Muscle of back (tissue), 11 donors: ENCODE data around the gene CASTOR1. TPM values are rescaled to one million over a fixed set of nuclear protein-coding genes. Genes with fewer than 3 reads are reported as not detected.
A peak's percentile ranks its signal among the peaks of the same experiment; 100 is the strongest.

Source experiments
- DNase-seq, 3 donors: peaks; one replicate each; pipeline versions ENCODE4 v3.0.0 to v3.0.0-alpha.2; 2013
- polyA plus RNA-seq, 10 donors: library from polyadenylated mRNA; unstranded; fragments of 120-200 nt; gene quantifications; one replicate each; pipeline ENCODE4 v1.2.1, GENCODE V29; 2013; ENCODE audit not compliant: insufficient read length in 10 of 10

CASTOR1 gene
- polyA plus RNA-seq, 10 donors = 2.1 to 6.3 (median 3.8) TPM

DNA sequence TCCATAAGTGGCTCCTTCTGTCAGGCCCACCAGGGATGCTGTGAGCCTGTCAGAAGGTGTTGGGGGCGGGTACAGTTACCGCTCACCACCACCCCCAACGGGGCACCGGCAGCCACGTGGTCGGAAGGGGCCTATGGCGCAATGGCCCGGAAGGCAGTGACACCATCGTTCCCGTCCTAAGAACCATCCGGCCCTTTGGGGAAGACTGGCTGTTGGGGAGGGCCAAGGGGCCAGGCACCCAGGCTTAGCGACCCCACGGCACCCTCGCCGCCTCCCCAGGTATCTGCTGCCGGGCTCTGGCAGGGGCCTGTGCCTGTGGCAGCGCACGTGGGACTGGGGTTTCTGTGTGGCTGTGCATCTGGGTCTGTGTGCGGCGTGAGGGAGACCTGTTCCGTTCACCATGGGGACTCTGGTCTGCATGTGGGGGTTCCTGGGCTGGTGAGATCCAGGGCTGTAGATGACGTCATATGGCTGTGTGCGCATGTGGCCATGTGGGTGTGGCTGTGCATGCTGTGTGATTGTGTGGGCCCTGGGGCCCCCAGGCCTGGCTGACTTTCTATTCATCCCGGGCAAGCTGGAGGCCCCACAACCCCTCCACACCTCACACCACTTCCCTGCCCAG lies 23.4 kb downstream of the CASTOR1 start:
- no peak for DNase-seq

DNA sequence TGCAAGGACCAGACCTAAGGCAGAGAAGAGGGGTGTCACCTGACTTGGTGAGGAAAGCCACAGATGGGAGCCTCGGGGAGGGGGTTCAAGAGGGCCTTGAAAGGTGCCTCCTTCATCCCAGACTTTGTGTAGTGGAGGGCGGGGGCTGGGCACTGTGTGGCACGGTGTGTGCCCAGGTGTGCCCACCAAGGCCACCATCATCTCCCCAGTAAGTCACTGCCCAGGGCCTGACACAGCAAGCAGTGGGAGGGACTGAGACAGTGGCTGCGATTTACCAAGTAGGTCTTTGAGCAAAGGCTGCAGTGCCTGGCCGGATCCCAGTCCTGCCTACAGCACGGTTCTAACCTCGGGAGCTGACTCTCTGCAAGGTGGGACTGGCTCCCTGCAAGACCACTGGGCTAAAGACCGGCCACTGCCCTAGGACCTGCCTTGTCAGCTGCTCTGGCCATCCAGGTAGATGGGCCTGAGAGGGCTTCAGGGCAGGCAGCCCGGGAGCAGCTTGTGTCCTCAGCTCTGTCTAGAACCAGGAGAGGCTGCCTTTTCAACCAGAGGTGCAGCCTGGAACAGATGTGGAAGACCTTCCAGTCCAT lies 24.1 kb downstream of the CASTOR1 start:
- no peak for DNase-seq

DNA sequence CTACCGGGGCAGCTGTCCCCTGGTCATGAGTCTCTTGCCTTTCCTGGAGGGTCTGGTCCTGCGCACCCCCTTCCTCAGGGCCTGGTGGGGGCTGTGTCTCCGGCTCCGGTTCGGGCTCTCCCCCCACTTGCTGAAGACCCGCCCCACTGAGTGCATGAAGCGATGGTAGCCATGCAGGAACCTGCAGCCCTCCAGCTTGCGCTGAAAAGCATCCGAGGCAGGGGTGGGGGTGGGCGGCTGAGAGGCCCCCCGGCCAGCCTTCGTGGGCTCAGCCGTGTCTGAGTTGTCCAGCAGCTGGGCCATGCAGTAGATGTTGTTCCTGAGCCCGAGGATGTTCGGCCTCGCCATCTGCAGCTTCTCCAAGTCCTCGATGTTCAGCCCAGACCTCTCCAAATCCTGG lies 25.4 kb downstream of the CASTOR1 start:
- DNase-seq = no peak

- DNase-seq = peak; percentile 55 to 85 (median 69)
Observed at GRCh38 chr22:30262917-30263741, 26.2 kb downstream of the CASTOR1 start.

DNA sequence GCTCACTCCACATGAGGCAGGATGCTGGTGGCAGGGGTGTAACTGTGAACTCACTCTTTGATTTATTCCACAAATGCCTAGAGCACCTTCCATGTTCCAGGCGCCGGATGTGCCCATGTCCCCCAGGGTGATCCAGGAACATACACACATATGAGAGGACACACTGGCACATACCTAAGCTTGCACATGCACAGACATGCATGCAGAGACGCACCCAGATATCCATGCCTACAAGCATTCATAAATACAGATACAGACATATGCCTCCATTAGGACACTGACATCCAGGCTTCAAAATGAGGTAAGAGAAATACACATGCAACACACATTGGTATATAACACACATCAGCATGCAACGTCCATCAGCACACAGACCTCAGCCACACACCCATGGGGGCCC lies 27.2 kb downstream of the CASTOR1 start:
- no peak for DNase-seq

- DNase-seq = no peak
Observed at GRCh38 chr22:30261134-30261533, 28.2 kb downstream of the CASTOR1 start.

- DNase-seq = no peak
Observed at GRCh38 chr22:30260682-30261081, 28.6 kb downstream of the CASTOR1 start.

DNA sequence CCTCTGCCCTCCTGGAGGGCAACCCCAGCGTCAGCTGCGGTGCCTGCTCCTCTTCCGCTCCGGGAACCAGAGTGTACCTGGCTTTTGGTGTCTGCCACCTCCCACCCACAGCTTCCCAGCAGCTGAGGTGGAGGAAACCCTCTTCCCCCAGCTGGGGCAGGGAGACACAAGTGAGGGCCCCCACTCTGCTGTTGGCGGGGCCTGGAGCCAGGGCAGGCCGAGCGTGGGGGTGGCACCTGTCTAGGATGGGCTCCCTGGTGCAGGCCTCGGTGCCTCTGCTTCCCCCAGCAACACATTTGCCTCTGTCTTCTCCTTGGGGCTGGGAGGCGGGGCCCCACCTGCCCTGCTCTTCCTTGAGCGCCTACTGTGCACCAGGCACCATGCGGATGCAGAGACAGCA lies 29.0 kb downstream of the CASTOR1 start:
- DNase-seq = no peak

DNA sequence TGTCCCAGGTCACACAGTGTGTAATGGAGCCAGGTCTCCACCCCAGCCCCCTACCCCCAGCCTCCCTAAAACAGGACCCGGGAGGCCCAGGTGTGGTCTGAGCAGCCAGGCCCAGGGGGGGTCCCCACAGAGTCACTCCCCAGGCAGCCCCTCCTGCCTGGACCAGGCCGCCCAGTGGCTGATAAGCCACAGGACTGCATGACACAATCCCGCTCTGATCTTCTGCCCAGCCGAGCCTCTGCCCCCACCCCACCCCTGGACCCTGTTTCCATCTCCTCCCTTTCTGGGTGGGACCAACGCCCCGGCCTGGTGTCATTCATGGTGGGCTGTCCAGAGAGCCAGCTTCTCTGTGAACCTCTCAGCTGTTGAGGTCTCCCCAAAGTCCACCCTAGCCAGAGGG lies 35.0 kb downstream of the CASTOR1 start:
- DNase-seq = no peak

DNA sequence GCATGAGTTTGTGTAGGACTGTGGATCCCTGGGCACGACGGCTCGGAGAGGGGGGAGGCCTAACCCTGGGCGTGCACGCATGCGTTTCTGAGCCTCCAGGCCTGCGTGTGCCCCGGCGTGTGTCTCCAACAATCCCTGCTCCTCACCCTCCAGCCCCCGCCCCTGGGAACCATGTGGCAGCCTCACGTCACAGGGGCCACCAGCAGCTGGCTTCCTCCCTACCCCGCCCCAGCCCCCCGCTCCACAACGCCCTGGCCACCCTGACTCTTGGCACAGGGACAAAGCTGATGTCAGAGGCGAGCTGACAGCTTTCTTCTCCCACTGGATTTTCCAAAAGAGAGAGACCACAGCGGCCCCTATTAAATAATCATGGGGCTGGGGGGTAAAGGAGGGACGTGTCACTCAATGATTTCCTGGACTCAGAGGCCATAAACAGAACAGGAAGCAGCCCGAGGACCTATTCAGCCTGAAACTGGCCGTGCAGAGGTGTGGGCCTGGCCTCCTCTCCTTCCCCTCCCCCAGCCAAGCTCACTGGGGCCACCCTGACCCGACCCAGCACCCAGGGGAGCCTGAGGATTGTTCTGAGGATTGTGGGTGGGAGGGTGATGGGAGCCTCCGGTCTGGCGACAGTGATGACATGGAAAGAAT lies 36.0 kb downstream of the CASTOR1 start:
- peak in 2 of 3 donors; percentile 71 to 83 for DNase-seq

GRCh38 chr22:30252411-30253204 lies 36.7 kb downstream of the CASTOR1 start:
- no peak for DNase-seq

DNA sequence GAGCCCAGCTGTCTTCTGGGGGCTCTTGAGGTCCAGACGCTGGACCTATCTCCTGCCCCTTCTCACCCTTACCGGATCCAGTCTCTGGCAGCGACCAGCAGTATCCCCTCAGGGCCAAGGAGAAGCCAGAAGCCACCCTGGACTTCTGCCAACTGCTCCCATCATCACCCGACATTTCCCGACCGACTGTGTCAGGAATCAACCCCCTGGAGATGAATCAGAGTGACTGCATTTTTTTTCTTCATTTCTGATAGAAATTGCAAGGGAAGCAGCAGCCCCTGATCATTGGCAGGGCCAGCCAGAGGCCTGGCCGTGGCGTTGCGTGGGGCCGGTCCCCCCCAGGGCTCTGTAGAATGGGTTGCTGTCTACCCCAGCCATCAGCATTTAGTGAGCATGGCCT lies 37.6 kb downstream of the CASTOR1 start:
- no peak for DNase-seq

DNA sequence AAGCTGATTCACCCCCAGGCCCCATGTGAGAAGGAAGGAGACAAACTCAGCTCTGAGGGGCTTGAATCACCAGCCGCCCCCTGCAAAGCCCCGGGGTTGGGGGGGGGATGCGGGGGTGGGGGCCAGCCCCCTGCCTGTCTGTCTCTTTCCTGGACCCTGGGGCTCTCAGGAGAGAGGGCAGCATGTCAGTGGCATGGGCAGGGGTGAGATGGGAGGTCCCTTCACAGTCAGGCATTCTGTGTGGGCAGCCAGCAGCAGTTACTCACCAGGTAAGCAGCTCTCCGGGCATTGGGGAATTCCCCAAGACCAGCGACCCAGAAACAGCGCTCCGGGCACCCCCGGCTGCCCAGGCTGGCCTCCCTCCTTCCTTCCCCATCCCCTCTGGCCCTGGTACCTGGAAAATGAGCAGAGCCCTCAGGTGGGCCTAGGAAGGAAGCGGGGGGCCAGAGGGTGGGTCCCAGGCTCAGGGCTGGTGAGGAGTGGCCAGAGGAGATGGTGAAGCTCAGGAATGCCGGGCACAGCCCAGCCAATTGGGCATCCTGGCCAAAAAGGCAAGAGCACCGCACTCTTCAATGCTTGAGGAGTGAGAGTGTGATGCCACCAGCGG lies 38.5 kb downstream of the CASTOR1 start:
- DNase-seq = no peak

DNA sequence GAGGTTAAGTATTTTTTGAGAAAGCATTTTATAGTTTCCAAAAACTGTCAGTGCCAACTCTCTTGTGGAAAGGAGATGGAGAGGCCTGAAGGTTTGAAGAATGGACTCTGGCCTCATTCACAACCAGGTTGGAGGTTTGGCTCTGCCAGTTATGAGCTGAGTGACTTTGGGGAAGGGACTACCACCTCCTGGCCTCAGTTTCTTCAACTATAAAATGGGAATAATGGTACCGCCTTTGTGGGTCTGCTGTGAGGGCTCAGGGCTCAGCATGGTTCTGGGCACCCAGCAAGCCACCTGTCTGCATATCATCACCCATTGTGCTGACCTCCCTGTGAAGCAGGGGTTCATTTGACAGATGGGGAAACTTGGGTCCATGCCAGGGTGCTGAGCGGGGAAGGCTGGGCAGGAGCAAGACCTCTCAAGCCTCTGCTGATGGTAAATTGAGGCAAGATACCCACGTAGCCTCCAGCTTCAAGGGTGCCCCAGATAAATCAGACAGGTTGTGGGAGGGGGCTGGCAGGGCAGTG lies 39.2 kb downstream of the CASTOR1 start:
- DNase-seq = no peak

DNA sequence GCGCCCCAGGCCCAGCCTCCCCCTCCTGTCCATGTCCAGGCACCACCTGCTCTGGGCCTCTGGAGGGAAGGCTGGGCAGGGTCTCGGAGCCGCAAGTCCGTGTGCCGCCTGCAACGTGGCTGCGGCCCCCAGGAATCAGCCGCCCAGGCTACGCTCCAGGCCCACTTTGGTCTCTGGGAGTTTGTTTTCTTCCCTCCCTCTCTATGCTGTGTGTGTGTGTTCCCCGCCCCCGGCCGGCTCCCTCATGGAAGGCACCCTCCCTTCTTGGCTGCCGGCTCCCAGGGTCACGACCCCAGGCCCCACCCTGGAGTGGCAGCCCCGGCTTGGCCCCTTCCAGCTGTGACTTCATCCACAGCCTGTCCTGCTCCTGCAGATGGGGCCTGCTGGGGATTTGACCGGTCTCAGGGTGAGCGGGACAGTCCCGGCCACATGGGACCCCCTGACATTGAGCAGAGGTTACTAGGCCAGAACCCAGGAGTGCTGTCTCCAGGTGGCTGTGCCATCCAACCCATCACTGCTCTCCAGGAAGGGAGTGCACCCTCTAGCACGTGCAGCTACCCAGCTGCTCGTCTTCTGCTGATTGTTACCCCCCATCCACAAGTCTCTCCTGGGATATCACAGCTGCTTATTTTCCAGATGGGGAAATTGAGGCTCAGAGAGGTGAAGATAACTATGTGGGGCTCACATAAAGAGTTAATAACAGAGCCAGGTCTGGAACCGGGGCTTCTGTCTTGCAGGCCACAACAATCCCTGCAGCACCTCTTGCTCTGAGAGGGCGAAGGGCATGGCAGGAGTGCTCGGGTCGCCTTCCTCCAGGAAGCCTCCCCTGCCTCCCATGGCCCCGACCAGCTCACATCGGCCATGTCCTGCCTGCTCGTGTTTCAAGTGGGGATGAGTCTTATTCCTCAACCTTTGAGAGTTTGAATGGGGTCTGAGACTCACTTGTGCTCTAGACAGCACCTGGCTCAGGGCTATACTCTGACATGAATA lies 40.0 kb downstream of the CASTOR1 start:
- peak in 2 of 3 donors; percentile 70 to 87 for DNase-seq

GRCh38 chr22:30248484-30248883 lies 40.8 kb downstream of the CASTOR1 start:
- DNase-seq = no peak

- DNase-seq = no peak
Observed at GRCh38 chr22:30247974-30248373, 41.3 kb downstream of the CASTOR1 start.

- DNase-seq = no peak
Observed at GRCh38 chr22:30247561-30247960, 41.7 kb downstream of the CASTOR1 start.

- no peak for DNase-seq
Observed at GRCh38 chr22:30246814-30247376, 42.4 kb downstream of the CASTOR1 start.
